GM21526 (cell line): ENCODE results near the gene NAV2.
"Not testable (repeated sequence)": the region's sequence is repeated elsewhere in the genome, so short reads cannot be mapped to it uniquely, and the experiment has no call there.

ENCODE experiments used
- ATAC-seq: cut with Tn5 transposase; IDR thresholded peaks from one replicate; pipeline ENCODE4 v1.9.1; 2021; ENCODE audit warnings: moderate library complexity; ENCODE audit not compliant: unreplicated experiment, low FRiP score

The NAV2 gene

GRCh38 chr11:19959210-19959609 is 246.6 kb downstream of the NAV2 start:
- no peak for ATAC-seq

- ATAC-seq, result no peak
Measured at GRCh38 chr11:19959648-19960059, 247.0 kb downstream of the NAV2 start.

- not testable (repeated sequence) for ATAC-seq
Measured at GRCh38 chr11:19960410-19960809, 247.8 kb downstream of the NAV2 start.

- ATAC-seq, result no peak
Measured at GRCh38 chr11:19961225-19961624, 248.6 kb downstream of the NAV2 start.

GRCh38 chr11:19962053-19962800 is 249.6 kb downstream of the NAV2 start:
- no peak for ATAC-seq

- ATAC-seq, result no peak
Measured at GRCh38 chr11:19962801-19963175, 250.2 kb downstream of the NAV2 start.

- no peak for ATAC-seq
Measured at GRCh38 chr11:19963697-19964387, 251.2 kb downstream of the NAV2 start.

- ATAC-seq, result no peak
Measured at GRCh38 chr11:19966441-19966840, 253.8 kb downstream of the NAV2 start.

GRCh38 chr11:19966927-19967326 is 254.3 kb downstream of the NAV2 start:
- no peak for ATAC-seq

- ATAC-seq, result no peak
Measured at GRCh38 chr11:19967787-19968186, 255.2 kb downstream of the NAV2 start.

GRCh38 chr11:19968860-19969259 is 256.2 kb downstream of the NAV2 start:
- ATAC-seq, result no peak

- ATAC-seq, result no peak
Measured at GRCh38 chr11:19970944-19971343, 258.3 kb downstream of the NAV2 start.

- ATAC-seq, result no peak
Measured at GRCh38 chr11:19972091-19972490, 259.5 kb downstream of the NAV2 start.

GRCh38 chr11:19972651-19973050 is 260.0 kb downstream of the NAV2 start:
- no peak for ATAC-seq

GRCh38 chr11:19973136-19973635 is 260.5 kb downstream of the NAV2 start:
- ATAC-seq, result no peak

- no peak for ATAC-seq
Measured at GRCh38 chr11:19974886-19975285, 262.2 kb downstream of the NAV2 start.

GRCh38 chr11:19975414-19975990 is 262.9 kb downstream of the NAV2 start:
- ATAC-seq, result no peak

GRCh38 chr11:19976281-19976941 is 263.8 kb downstream of the NAV2 start:
- ATAC-seq, result no peak

GRCh38 chr11:19977941-19978340 is 265.3 kb downstream of the NAV2 start:
- no peak for ATAC-seq

GRCh38 chr11:19978668-19979518 is 266.3 kb downstream of the NAV2 start:
- peak; percentile 63 for ATAC-seq
